Lower lobe of right lung (tissue), 2 donors: ENCODE data around the gene IFI44L. TPM values are rescaled to one million over a fixed set of nuclear protein-coding genes. Genes with fewer than 3 reads are reported as not detected.

ENCODE experiments used
- ATAC-seq, 2 donors: fragments of 200-7000 bp; cut with Tn5 transposase; one replicate each; pipeline ENCODE4 v1.9.1; 2020 to 2022; ENCODE audit warnings: mild to moderate bottlenecking in 2 of 2, moderate library complexity in 2 of 2
- DNase-seq: peaks from one replicate; pipeline ENCODE4 v3.0.0-alpha.2; 2020
- H3K27ac ChIP-seq: fragments of 200-600 bp; one replicate; pipeline ENCODE4 v1.8.0; 2022
- H3K27me3 ChIP-seq: fragments of 200-600 bp; one replicate; pipeline ENCODE4 v1.8.0; 2022; ENCODE audit warnings: low read depth
- H3K36me3 ChIP-seq: fragments of 200-600 bp; one replicate; pipeline ENCODE4 v1.8.0; 2022; ENCODE audit warnings: mild to moderate bottlenecking
- H3K4me1 ChIP-seq: fragments of 200-600 bp; one replicate; pipeline ENCODE4 v1.8.0; 2022
- H3K4me3 ChIP-seq: fragments of 200-600 bp; one replicate; pipeline ENCODE4 v1.8.0; 2022; ENCODE audit warnings: mild to moderate bottlenecking
- H3K9me3 ChIP-seq: fragments of 200-600 bp; one replicate; pipeline ENCODE4 v1.8.0; 2022
- intact Hi-C: fragments of 100-400 bp; cut with DNase I; formaldehyde crosslinking; loops from one replicate; pipeline ENCODE4 v1.11.0; 2022
- total RNA-seq: library from RNA; stranded (reverse); fragmentation: NEBNext Ultra II Directional; extraction: Animal tissue kit (Norgen Biotek cat#: 25700); gene quantifications from one replicate; pipeline ENCODE4 v1.2.1, GENCODE V29; 2021
- TF ChIP-seq, protein P1 (sequence below): fragments of 200-600 bp; IDR thresholded peaks from one replicate; pipeline ENCODE4 v1.8.0; 2022; ENCODE audit warnings: antibody characterized with exemption, mild to moderate bottlenecking
- donor health status: DM: no; HTN: yes; CAD: no; lungs with severe emphysema.

IFI44L gene
- total RNA-seq, 1 donor from 2014 or later = 52.9 TPM

DNA sequence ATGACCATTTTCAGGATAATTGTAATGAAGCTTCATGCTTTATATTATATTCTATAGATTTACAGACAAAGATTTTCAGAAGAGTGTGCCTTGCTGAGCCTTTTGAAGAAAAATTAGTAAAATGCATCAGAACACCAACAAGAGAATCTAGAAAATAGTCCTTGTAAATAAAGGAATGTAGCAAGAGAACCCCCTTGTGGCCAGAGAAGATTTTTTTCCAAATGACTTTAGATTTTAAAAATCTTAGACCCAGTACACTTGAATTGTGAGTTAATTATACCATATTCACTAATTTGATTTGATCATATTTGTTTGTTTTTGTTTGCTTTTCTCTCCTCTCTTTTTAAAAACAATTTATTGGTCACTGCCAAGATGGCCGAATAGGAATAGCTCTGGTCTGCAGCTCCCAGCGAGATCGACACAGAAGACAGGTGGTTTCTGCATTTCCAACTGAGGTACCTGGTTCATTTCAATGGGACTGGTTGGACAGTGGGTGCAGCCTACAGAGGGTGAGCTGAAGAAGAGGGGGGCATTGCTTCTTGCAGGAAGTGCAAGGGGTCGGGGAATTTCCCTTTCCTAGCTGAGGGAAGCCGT is 12.8 kb upstream of the IFI44L start:
- no peaks in the 10 kb centered on the region for H3K4me1 ChIP-seq
- H3K36me3 ChIP-seq = no peaks in the 10 kb centered on the region
- H3K27ac ChIP-seq = no peak overlapping the region
- ATAC-seq (no peak), DNase-seq (no peak)
- intact Hi-C loops = loop anchor here (5.0 kb wide), 1 partner anchor 475 kb away; no protein-coding TSS in a partner anchor
- no peaks in the 10 kb centered on the region for H3K27me3 ChIP-seq
- no peak overlapping the region for H3K4me3 ChIP-seq
- TF ChIP-seq, protein P1, sequence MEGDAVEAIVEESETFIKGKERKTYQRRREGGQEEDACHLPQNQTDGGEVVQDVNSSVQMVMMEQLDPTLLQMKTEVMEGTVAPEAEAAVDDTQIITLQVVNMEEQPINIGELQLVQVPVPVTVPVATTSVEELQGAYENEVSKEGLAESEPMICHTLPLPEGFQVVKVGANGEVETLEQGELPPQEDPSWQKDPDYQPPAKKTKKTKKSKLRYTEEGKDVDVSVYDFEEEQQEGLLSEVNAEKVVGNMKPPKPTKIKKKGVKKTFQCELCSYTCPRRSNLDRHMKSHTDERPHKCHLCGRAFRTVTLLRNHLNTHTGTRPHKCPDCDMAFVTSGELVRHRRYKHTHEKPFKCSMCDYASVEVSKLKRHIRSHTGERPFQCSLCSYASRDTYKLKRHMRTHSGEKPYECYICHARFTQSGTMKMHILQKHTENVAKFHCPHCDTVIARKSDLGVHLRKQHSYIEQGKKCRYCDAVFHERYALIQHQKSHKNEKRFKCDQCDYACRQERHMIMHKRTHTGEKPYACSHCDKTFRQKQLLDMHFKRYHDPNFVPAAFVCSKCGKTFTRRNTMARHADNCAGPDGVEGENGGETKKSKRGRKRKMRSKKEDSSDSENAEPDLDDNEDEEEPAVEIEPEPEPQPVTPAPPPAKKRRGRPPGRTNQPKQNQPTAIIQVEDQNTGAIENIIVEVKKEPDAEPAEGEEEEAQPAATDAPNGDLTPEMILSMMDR = peak; percentile 49
- H3K9me3 ChIP-seq = no peaks in the 10 kb centered on the region

GRCh38 chr1:78607944-78608343 is 12.3 kb upstream of the IFI44L start:
- H3K4me1 ChIP-seq = no peaks in the 10 kb centered on the region
- ATAC-seq (no peak), DNase-seq (no peak)
- TF ChIP-seq, protein P1 = no peak
- intact Hi-C loops = loop anchor here (5.0 kb wide), 1 partner anchor 476 kb away; no protein-coding TSS in a partner anchor
- no peak overlapping the region for H3K4me3 ChIP-seq
- H3K27ac ChIP-seq = no peak overlapping the region
- no peaks in the 10 kb centered on the region for H3K36me3 ChIP-seq
- no peaks in the 10 kb centered on the region for H3K9me3 ChIP-seq
- no peaks in the 10 kb centered on the region for H3K27me3 ChIP-seq

GRCh38 chr1:78617615-78618026 is 2.6 kb upstream of the IFI44L start:
- H3K9me3 ChIP-seq = no peaks in the 10 kb centered on the region
- no peak overlapping the region for H3K4me3 ChIP-seq
- peak; percentile 84 to 93 for ATAC-seq
- no peak overlapping the region for H3K27ac ChIP-seq
- peak; percentile 46 for DNase-seq
- intact Hi-C loops = loop anchor here (5.0 kb wide), 1 partner anchor 60 kb away; no protein-coding TSS in a partner anchor
- no peaks in the 10 kb centered on the region for H3K36me3 ChIP-seq
- TF ChIP-seq, protein P1 = peak; percentile 84
- H3K27me3 ChIP-seq = no peaks in the 10 kb centered on the region
- peaks cover 18% of the 10 kb centered on the region for H3K4me1 ChIP-seq

- Histone ChIP-seq H3K36me3 (no peaks in the 10 kb centered on the region), H3K27ac (peak overlapping the region; percentile 78), H3K27me3 (no peaks in the 10 kb centered on the region), H3K9me3 (no peaks in the 10 kb centered on the region), H3K4me1 (peaks cover 18% of the 10 kb centered on the region), H3K4me3 (peak overlapping the region; percentile 45)
- ATAC-seq = no peak
- TF ChIP-seq, protein P1 = no peak
- no peak for DNase-seq
- intact Hi-C loops = loop anchor here (5.0 kb wide), 1 partner anchor 58 kb away; no protein-coding TSS in a partner anchor
Measured at GRCh38 chr1:78619032-78619431, 1.2 kb upstream of the IFI44L start.

GRCh38 chr1:78619446-78619802 is 824 bp upstream of the IFI44L start:
- Histone ChIP-seq H3K9me3 (no peaks in the 10 kb centered on the region), H3K36me3 (no peaks in the 10 kb centered on the region), H3K4me1 (peaks cover 18% of the 10 kb centered on the region), H3K27ac (peak overlapping the region; percentile 78), H3K27me3 (no peaks in the 10 kb centered on the region), H3K4me3 (peak overlapping the region; percentile 45)
- DNase-seq (no peak), ATAC-seq (peak; percentile 6 to 12)
- TF ChIP-seq, protein P1 = no peak
- intact Hi-C loops = loop anchor here (5.0 kb wide), 1 partner anchor 58 kb away; no protein-coding TSS in a partner anchor
